ENCODE data around the gene PRSS57.

PRSS57 gene

GRCh38 chr19:663682-664117 lies 31.6 kb downstream of the PRSS57 start:
- ATAC-seq: no peak
- TF ChIP-seq GLIS3 (CRISPR knock-in tag; IDR thresholded peaks at IDR 0.05): no peak
- no peak for TF ChIP-seq CSRNP3 (CRISPR knock-in tag; IDR thresholded peaks at IDR 0.05)
- TF ChIP-seq ZFP3 (CRISPR knock-in tag; IDR thresholded peaks at IDR 0.05): no peak
- TF ChIP-seq CSDC2 (CRISPR knock-in tag; IDR thresholded peaks at IDR 0.05): no peak
- no peak for TF ChIP-seq ZNF70 (CRISPR knock-in tag; IDR thresholded peaks at IDR 0.05)
- TF ChIP-seq BACH2 (CRISPR knock-in tag; IDR thresholded peaks at IDR 0.05; ENCODE audit: borderline replicate concordance): no peak
- TF ChIP-seq TCF4 (CRISPR knock-in tag; IDR thresholded peaks at IDR 0.05; ENCODE audit: borderline replicate concordance): no peak
- no peak for TF ChIP-seq TOX (CRISPR knock-in tag; IDR thresholded peaks at IDR 0.05; ENCODE audit: borderline replicate concordance)
- TF ChIP-seq OSR1 (CRISPR knock-in tag; IDR thresholded peaks at IDR 0.05): no peak
- no peak for TF ChIP-seq ZFP30 (CRISPR knock-in tag; IDR thresholded peaks at IDR 0.05)
- no peak for TF ChIP-seq RARB (CRISPR knock-in tag; IDR thresholded peaks at IDR 0.05)
- TF ChIP-seq ZNF8 (CRISPR knock-in tag; IDR thresholded peaks at IDR 0.05): no peak

- ATAC-seq: peak; percentile 76
- TF ChIP-seq SNAI2 (CRISPR knock-in tag; IDR thresholded peaks at IDR 0.05) (no peak), ZFP3 (CRISPR knock-in tag; IDR thresholded peaks at IDR 0.05) (peak; percentile 82; the same call in 1 of the 2 replicates)
Measured at GRCh38 chr19:662962-663681, 32.1 kb downstream of the PRSS57 start, which contains the start of gene RNF126. RNF126 (minus strand) TSS chr19:663214; CDS start chr19:663121, 93 bp downstream.

- TF ChIP-seq GLIS3 (CRISPR knock-in tag; IDR thresholded peaks at IDR 0.05) (no peak), ISL1 (CRISPR knock-in tag; IDR thresholded peaks at IDR 0.05) (no peak), TSHZ2 (CRISPR knock-in tag; IDR thresholded peaks at IDR 0.05) (no peak), SNAI2 (CRISPR knock-in tag; IDR thresholded peaks at IDR 0.05) (no peak), ZNF70 (CRISPR knock-in tag; IDR thresholded peaks at IDR 0.05) (no peak), TOX (CRISPR knock-in tag; IDR thresholded peaks at IDR 0.05; ENCODE audit: borderline replicate concordance) (no peak), ZC3H10 (CRISPR knock-in tag; IDR thresholded peaks at IDR 0.05) (no peak), OSR1 (CRISPR knock-in tag; IDR thresholded peaks at IDR 0.05) (no peak), BACH2 (CRISPR knock-in tag; IDR thresholded peaks at IDR 0.05; ENCODE audit: borderline replicate concordance) (no peak), PPARA (CRISPR knock-in tag; IDR thresholded peaks at IDR 0.05; ENCODE audit: borderline replicate concordance) (no peak), RARB (CRISPR knock-in tag; IDR thresholded peaks at IDR 0.05) (no peak), POU6F1 (CRISPR knock-in tag; IDR thresholded peaks at IDR 0.05; ENCODE audit: borderline replicate concordance, low read depth) (no peak), ESRRG (CRISPR knock-in tag; IDR thresholded peaks at IDR 0.05) (no peak)
- peak; percentile 13 for ATAC-seq
Measured at GRCh38 chr19:662207-662961, 32.9 kb downstream of the PRSS57 start.

- no peak for ATAC-seq
- TF ChIP-seq ARNTL (CRISPR knock-in tag; IDR thresholded peaks at IDR 0.05; ENCODE audit: borderline replicate concordance, low read depth) (no peak), SNAI2 (CRISPR knock-in tag; IDR thresholded peaks at IDR 0.05) (no peak), ZNF70 (CRISPR knock-in tag; IDR thresholded peaks at IDR 0.05) (no peak), OSR1 (CRISPR knock-in tag; IDR thresholded peaks at IDR 0.05) (no peak), ZNF565 (CRISPR knock-in tag; conservative IDR thresholded peaks at IDR 0.05; ENCODE audit: low read depth) (no peak), ISL1 (CRISPR knock-in tag; IDR thresholded peaks at IDR 0.05) (no peak), ZFP3 (CRISPR knock-in tag; IDR thresholded peaks at IDR 0.05) (no peak), ZFP30 (CRISPR knock-in tag; IDR thresholded peaks at IDR 0.05) (no peak), ESRRG (CRISPR knock-in tag; IDR thresholded peaks at IDR 0.05) (no peak), ZC3H10 (CRISPR knock-in tag; IDR thresholded peaks at IDR 0.05) (no peak), TSHZ2 (CRISPR knock-in tag; IDR thresholded peaks at IDR 0.05) (no peak), TOX (CRISPR knock-in tag; IDR thresholded peaks at IDR 0.05; ENCODE audit: borderline replicate concordance) (no peak), CSRNP3 (CRISPR knock-in tag; IDR thresholded peaks at IDR 0.05) (no peak)
Measured at GRCh38 chr19:661427-662196, 33.6 kb downstream of the PRSS57 start.
